Liver (tissue), 9 donors: ENCODE results near the gene LSM12. TPM values are rescaled to one million over a fixed set of nuclear protein-coding genes. Genes with fewer than 3 reads are reported as not detected.
A peak's percentile ranks its signal among the peaks of the same experiment; 100 is the strongest.

Experiments
- DNase-seq: peaks from one replicate; pipeline ENCODE4 v3.0.0-alpha.2; 2017; ENCODE audit warnings: low spot score
- H3K27ac ChIP-seq, 2 donors: one replicate each; pipeline ENCODE4 v1.7.0; 2013; ENCODE audit warnings: inconsistent platforms in 2 of 2, low read length in 2 of 2, control low read depth in 1 of 2, low read depth in 1 of 2, mild to moderate bottlenecking in 1 of 2
- H3K27me3 ChIP-seq, 4 donors: one replicate each; pipeline versions ENCODE4 v1.6.1 to v1.7.0; 2013; ENCODE audit warnings: low read length in 3 of 4, inconsistent platforms in 1 of 4, mild to moderate bottlenecking in 1 of 4, moderate library complexity in 1 of 4; ENCODE audit not compliant: control insufficient read depth in 4 of 4, insufficient read depth in 4 of 4
- H3K36me3 ChIP-seq, 4 donors: one replicate each; pipeline versions ENCODE4 v1.6.1 to v1.7.0; 2013; ENCODE audit warnings: low read length in 3 of 4, mild to moderate bottlenecking in 3 of 4, low read depth in 1 of 4, moderate library complexity in 1 of 4; ENCODE audit not compliant: control insufficient read depth in 4 of 4, insufficient read depth in 3 of 4
- H3K4me1 ChIP-seq, 4 donors: one replicate each; pipeline versions ENCODE4 v1.6.1 to v1.7.0; 2013; ENCODE audit warnings: low read length in 3 of 4, mild to moderate bottlenecking in 3 of 4, moderate library complexity in 1 of 4; ENCODE audit not compliant: control insufficient read depth in 4 of 4, insufficient read depth in 4 of 4
- H3K4me3 ChIP-seq, 3 donors: one replicate each; pipeline versions ENCODE4 v1.6.1 to v1.7.0; 2013; ENCODE audit warnings: low read length in 3 of 3, control low read depth in 1 of 3, low read depth in 1 of 3, mild to moderate bottlenecking in 1 of 3
- H3K9ac ChIP-seq, 2 donors: one replicate each; pipeline ENCODE4 v1.7.0; 2013; ENCODE audit warnings: low read length in 2 of 2, mild to moderate bottlenecking in 2 of 2, moderate library complexity in 2 of 2, control low read depth in 1 of 2, low read depth in 1 of 2
- H3K9me3 ChIP-seq, 4 donors: one replicate each; pipeline versions ENCODE4 v1.6.1 to v1.7.0; 2013; ENCODE audit warnings: low read length in 3 of 4; ENCODE audit not compliant: control insufficient read depth in 4 of 4
- ATF3 ChIP-seq: IDR thresholded peaks from 2 replicates; pipeline ENCODE4 v1.6.1; 2016; ENCODE audit warnings: antibody characterized with exemption
- CTCF ChIP-seq: fragments of 150-350 bp; IDR thresholded peaks from 2 replicates; pipeline ENCODE4 v1.5.1; 2017; ENCODE audit warnings: improper control_type of control experiment, low read depth, low read length; ENCODE audit not compliant: missing input control
- EGR1 ChIP-seq, 2 donors: IDR thresholded peaks; 2 replicates each; pipeline ENCODE4 v1.6.1; 2016 to 2018; ENCODE audit warnings: antibody characterized with exemption in 2 of 2, low read depth in 2 of 2
- FOXA1 ChIP-seq: IDR thresholded peaks from 2 replicates; pipeline ENCODE4 v1.6.1; 2016; ENCODE audit warnings: antibody characterized with exemption
- FOXA2 ChIP-seq: IDR thresholded peaks from 2 replicates; pipeline ENCODE4 v1.6.1; 2016; ENCODE audit warnings: antibody characterized with exemption
- GABPA ChIP-seq, 2 donors: IDR thresholded peaks in 1 of 2; conservative IDR thresholded peaks in 1 of 2; 2 replicates each; pipeline ENCODE4 v1.6.1; 2016; ENCODE audit warnings: antibody characterized with exemption in 2 of 2, mild to moderate bottlenecking in 1 of 2, moderate library complexity in 1 of 2
- HNF4A ChIP-seq, 2 donors: conservative IDR thresholded peaks; 2 replicates each; pipeline ENCODE4 v1.6.1; 2016; ENCODE audit warnings: antibody characterized with exemption in 2 of 2, mild to moderate bottlenecking in 2 of 2
- HNF4G ChIP-seq: IDR thresholded peaks from 2 replicates; pipeline ENCODE4 v1.6.1; 2016; ENCODE audit warnings: antibody characterized with exemption
- JUND ChIP-seq, 2 donors: IDR thresholded peaks; 2 replicates each; pipeline ENCODE4 v1.6.1; 2016; ENCODE audit warnings: antibody characterized with exemption in 2 of 2
- NR2F2 ChIP-seq: IDR thresholded peaks from 2 replicates; pipeline ENCODE4 v1.6.1; 2016; ENCODE audit warnings: antibody characterized with exemption
- RAD21 ChIP-seq, 2 donors: IDR thresholded peaks; 2 replicates each; pipeline ENCODE4 v1.6.1; 2016; ENCODE audit warnings: antibody characterized with exemption in 2 of 2, mild to moderate bottlenecking in 2 of 2
- RXRA ChIP-seq, 2 donors: IDR thresholded peaks; 2 replicates each; pipeline ENCODE4 v1.6.1; 2017 to 2018; ENCODE audit warnings: antibody characterized with exemption in 2 of 2, mild to moderate bottlenecking in 1 of 2
- SP1 ChIP-seq: IDR thresholded peaks from 2 replicates; pipeline ENCODE4 v1.6.1; 2018; ENCODE audit warnings: antibody characterized with exemption, mild to moderate bottlenecking
- TAF1 ChIP-seq: conservative IDR thresholded peaks from 2 replicates; pipeline ENCODE4 v1.6.1; 2016; ENCODE audit warnings: antibody characterized with exemption, mild to moderate bottlenecking
- YY1 ChIP-seq: IDR thresholded peaks from 2 replicates; pipeline ENCODE4 v1.6.1; 2016; ENCODE audit warnings: antibody characterized with exemption, mild to moderate bottlenecking
- WGBS: extraction: QIAGEN DNeasy Blood & Tissue Kit; methylation state at CpG from one replicate; pipeline ENCODE4 v1.1.7; 2013; 5-methylcytosine and 5-hydroxymethylcytosine counted together
- polyA plus RNA-seq, 2 donors: library from polyadenylated mRNA; stranded (reverse) in 1 of 2; unstranded in 1 of 2; fragments of 200-250 nt in 1 of 2; fragments of >200 nt in 1 of 2; fragmentation: Nextera tagmentation in 1 of 2; extraction: Ambion mirVana in 1 of 2; gene quantifications; one replicate each; pipeline versions ENCODE4 v1.2.1 to v1.2.3, GENCODE V29; 2013 to 2015
- total RNA-seq, 2 donors: library from RNA; depleted of rRNA; stranded (reverse); fragments of >200 nt; gene quantifications; one replicate each; pipeline ENCODE4 v1.2.3, GENCODE V29; 2014
- TF ChIP-seq, protein P1 (sequence below): IDR thresholded peaks from 2 replicates; pipeline ENCODE4 v1.6.1; 2016; ENCODE audit warnings: antibody characterized with exemption
- TF ChIP-seq, protein P2 (sequence below): IDR thresholded peaks from 2 replicates; pipeline ENCODE4 v1.6.1; 2016; ENCODE audit warnings: antibody characterized with exemption, mild to moderate bottlenecking
- TF ChIP-seq, protein P3 (sequence below): IDR thresholded peaks from 2 replicates; pipeline ENCODE4 v1.6.1; 2016; ENCODE audit warnings: antibody characterized with exemption
- donor health status: healthy.
- donor health status: healthy.
- donor health status: healthy.
- donor health status: healthy.
- donor health status: healthy.

Gene LSM12
- total and polyA plus RNA-seq, 4 donors: 12.1 to 31.9 (median 15.1) TPM

DNA sequence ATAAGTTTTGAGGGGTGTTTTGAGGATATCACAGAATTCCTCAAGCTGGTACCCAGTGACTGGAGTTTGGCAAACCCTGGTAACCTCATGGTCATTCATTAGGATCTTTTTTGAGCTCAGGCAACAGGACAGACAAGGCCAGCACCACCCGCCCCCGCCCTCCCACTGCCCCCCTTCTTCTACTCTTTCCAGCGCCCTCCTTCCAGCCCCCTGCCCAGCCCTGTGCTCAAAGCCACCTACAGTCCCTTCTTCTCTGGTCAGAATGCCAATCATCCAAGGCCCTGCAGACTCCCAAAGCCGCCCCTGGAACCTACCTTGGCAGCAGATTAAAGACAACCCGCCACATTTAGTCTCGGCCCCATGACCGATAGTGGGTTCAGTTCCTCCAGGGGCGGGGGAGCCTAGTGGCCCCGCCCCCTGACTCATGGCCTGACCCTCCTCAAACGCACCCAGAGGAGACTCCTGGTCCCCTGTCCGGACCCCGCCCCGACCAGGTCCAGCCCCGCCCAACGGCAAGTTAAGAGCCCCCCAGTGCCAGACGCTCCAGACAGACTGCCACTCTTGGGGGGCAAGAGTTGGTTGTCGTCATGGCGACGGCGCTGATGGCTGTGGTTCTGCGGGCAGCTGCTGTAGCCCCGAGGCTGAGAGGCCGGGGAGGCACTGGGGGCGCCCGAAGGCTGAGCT, 62.3 kb downstream of the LSM12 start, which contains the start of gene NAGS:
Gene NAGS (plus strand): TSS at position 546 of the 684 bp plus-strand sequence. CDS start 42 bp downstream, at position 588.
- Histone ChIP-seq H3K27ac (peak within 1 kb of the TSS; percentile 94 to 98), H3K36me3 (peaks cover 4 to 14% (median 12%) of the 10 kb centered on the region in 4 donors), H3K9ac (peak within 1 kb of the TSS in 1 of 2 donors; percentile 68), H3K9me3 (no peaks in the 10 kb centered on the region), H3K4me3 (peak within 1 kb of the TSS; percentile 78 to 90 (median 81)), H3K4me1 (peaks cover 23 to 86% (median 56%) of the 10 kb centered on the region in 4 donors), H3K27me3 (no peaks in the 10 kb centered on the region)
- TF ChIP-seq FOXA1 (no peak), HNF4G (peak; percentile 21), ATF3 (peak; percentile 31), HNF4A (conservative IDR thresholded peaks at IDR 0.05) (peak; percentile 63 to 83), FOXA2 (no peak), RAD21 (IDR thresholded peaks at IDR 0.05) (no peak), CTCF (no peak), GABPA (IDR thresholded peaks at IDR 0.05 in 1 of 2, conservative IDR thresholded peaks at IDR 0.05 in 1 of 2) (peak in 1 of 2 donors; percentile 16), JUND (IDR thresholded peaks at IDR 0.05) (peak in 1 of 2 donors; percentile 51), TAF1 (peak; percentile 47), RXRA (IDR thresholded peaks at IDR 0.05) (peak; percentile 72 to 82), NR2F2 (no peak), EGR1 (IDR thresholded peaks at IDR 0.05; ENCODE audit: low read depth in 2 of 2) (no peak), SP1 (peak; percentile 67), YY1 (peak; percentile 48)
- TF ChIP-seq, protein P1, sequence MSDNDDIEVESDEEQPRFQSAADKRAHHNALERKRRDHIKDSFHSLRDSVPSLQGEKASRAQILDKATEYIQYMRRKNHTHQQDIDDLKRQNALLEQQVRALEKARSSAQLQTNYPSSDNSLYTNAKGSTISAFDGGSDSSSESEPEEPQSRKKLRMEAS: no peak
- TF ChIP-seq, protein P2, sequence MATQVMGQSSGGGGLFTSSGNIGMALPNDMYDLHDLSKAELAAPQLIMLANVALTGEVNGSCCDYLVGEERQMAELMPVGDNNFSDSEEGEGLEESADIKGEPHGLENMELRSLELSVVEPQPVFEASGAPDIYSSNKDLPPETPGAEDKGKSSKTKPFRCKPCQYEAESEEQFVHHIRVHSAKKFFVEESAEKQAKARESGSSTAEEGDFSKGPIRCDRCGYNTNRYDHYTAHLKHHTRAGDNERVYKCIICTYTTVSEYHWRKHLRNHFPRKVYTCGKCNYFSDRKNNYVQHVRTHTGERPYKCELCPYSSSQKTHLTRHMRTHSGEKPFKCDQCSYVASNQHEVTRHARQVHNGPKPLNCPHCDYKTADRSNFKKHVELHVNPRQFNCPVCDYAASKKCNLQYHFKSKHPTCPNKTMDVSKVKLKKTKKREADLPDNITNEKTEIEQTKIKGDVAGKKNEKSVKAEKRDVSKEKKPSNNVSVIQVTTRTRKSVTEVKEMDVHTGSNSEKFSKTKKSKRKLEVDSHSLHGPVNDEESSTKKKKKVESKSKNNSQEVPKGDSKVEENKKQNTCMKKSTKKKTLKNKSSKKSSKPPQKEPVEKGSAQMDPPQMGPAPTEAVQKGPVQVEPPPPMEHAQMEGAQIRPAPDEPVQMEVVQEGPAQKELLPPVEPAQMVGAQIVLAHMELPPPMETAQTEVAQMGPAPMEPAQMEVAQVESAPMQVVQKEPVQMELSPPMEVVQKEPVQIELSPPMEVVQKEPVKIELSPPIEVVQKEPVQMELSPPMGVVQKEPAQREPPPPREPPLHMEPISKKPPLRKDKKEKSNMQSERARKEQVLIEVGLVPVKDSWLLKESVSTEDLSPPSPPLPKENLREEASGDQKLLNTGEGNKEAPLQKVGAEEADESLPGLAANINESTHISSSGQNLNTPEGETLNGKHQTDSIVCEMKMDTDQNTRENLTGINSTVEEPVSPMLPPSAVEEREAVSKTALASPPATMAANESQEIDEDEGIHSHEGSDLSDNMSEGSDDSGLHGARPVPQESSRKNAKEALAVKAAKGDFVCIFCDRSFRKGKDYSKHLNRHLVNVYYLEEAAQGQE: peak; percentile 40
- TF ChIP-seq, protein P3, sequence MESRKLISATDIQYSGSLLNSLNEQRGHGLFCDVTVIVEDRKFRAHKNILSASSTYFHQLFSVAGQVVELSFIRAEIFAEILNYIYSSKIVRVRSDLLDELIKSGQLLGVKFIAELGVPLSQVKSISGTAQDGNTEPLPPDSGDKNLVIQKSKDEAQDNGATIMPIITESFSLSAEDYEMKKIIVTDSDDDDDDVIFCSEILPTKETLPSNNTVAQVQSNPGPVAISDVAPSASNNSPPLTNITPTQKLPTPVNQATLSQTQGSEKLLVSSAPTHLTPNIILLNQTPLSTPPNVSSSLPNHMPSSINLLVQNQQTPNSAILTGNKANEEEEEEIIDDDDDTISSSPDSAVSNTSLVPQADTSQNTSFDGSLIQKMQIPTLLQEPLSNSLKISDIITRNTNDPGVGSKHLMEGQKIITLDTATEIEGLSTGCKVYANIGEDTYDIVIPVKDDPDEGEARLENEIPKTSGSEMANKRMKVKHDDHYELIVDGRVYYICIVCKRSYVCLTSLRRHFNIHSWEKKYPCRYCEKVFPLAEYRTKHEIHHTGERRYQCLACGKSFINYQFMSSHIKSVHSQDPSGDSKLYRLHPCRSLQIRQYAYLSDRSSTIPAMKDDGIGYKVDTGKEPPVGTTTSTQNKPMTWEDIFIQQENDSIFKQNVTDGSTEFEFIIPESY: no peak
- WGBS: 4% methylated on average over 25 of the region's 25 CpGs
- DNase-seq: peak; percentile 65
